GM23338 (cell line): Measurements from ENCODE around the gene EXOSC1. TPM values are rescaled to one million over a fixed set of nuclear protein-coding genes. Genes with fewer than 3 reads are reported as not detected.

Experiments
- ATAC-seq: fragments of 200-7000 bp; cut with Tn5 transposase; 3 replicates; pipeline ENCODE4 v1.9.1; 2020
- DNase-seq: peaks from one replicate; pipeline ENCODE4 v3.0.0-alpha.2; 2015; ENCODE audit warnings: low spot score
- H2AFZ ChIP-seq: fragments of 200-600 bp; sonication (generic); 2 replicates; pipeline ENCODE4 v1.8.0; 2016; ENCODE audit warnings: antibody characterized with exemption, mild to moderate bottlenecking, moderate library complexity
- H3F3A ChIP-seq: fragments of 200-600 bp; sonication (generic); replicated peaks from 2 replicates; pipeline ENCODE4 v1.8.0; 2017; ENCODE audit warnings: antibody characterized with exemption, mixed run types, low read depth
- H3K27ac ChIP-seq: fragments of 200-600 bp; sonication (generic); 2 replicates; pipeline ENCODE4 v1.6.1; 2016; ENCODE audit warnings: low read depth
- H3K27me3 ChIP-seq: fragments of 200-600 bp; sonication (generic); 2 replicates; pipeline ENCODE4 v1.8.0; 2016; ENCODE audit warnings: mild to moderate bottlenecking, mixed run types, moderate library complexity; ENCODE audit not compliant: insufficient read depth
- H3K36me3 ChIP-seq: fragments of 200-600 bp; sonication (generic); 2 replicates; pipeline ENCODE4 v1.8.0; 2016; ENCODE audit warnings: mild to moderate bottlenecking; ENCODE audit not compliant: insufficient read depth
- H3K4me1 ChIP-seq: fragments of 200-600 bp; sonication (generic); 2 replicates; pipeline ENCODE4 v1.8.0; 2016; ENCODE audit warnings: mild to moderate bottlenecking, moderate library complexity; ENCODE audit not compliant: insufficient read depth
- H3K4me2 ChIP-seq: fragments of 200-600 bp; sonication (generic); 2 replicates; pipeline ENCODE4 v1.7.1; 2017; ENCODE audit warnings: mixed run types
- H3K4me3 ChIP-seq: fragments of 200-600 bp; sonication (generic); 2 replicates; pipeline ENCODE4 v1.6.1; 2016; ENCODE audit warnings: mixed run types
- H3K79me2 ChIP-seq: fragments of 200-600 bp; sonication (generic); replicated peaks from 2 replicates; pipeline ENCODE4 v1.8.0; 2017; ENCODE audit warnings: mild to moderate bottlenecking; ENCODE audit not compliant: insufficient read depth
- H3K9me2 ChIP-seq: fragments of 200-600 bp; sonication (generic); 2 replicates; pipeline ENCODE4 v1.8.0; 2017; ENCODE audit not compliant: insufficient read depth
- H4K20me1 ChIP-seq: fragments of 200-600 bp; sonication (generic); replicated peaks from 2 replicates; pipeline ENCODE4 v1.8.0; 2017; ENCODE audit warnings: mild to moderate bottlenecking; ENCODE audit not compliant: insufficient read depth
- H3K27ac Mint-ChIP-seq: 2 replicates; pipeline ENCODE4 v1.8.0; 2020; ENCODE audit warnings: inconsistent platforms, mild to moderate bottlenecking, moderate library complexity, mixed read lengths
- H3K27me3 Mint-ChIP-seq: 3 replicates; pipeline ENCODE4 v1.8.0; 2022; ENCODE audit warnings: low read depth, mild to moderate bottlenecking, moderate library complexity, mixed read lengths, inconsistent platforms; ENCODE audit not compliant: insufficient read depth, poor library complexity
- H3K36me3 Mint-ChIP-seq: 3 replicates; pipeline ENCODE4 v1.8.0; 2021; ENCODE audit warnings: low read depth, mild to moderate bottlenecking, inconsistent platforms, moderate library complexity, mixed read lengths
- H3K4me1 Mint-ChIP-seq: 3 replicates; pipeline ENCODE4 v1.8.0; 2020; ENCODE audit warnings: mild to moderate bottlenecking, inconsistent platforms, mixed read lengths
- H3K4me3 Mint-ChIP-seq: 3 replicates; pipeline ENCODE4 v1.8.0; 2021; ENCODE audit warnings: moderate library complexity, mild to moderate bottlenecking, inconsistent platforms, mixed read lengths
- H3K9me3 Mint-ChIP-seq: 3 replicates; pipeline ENCODE4 v1.8.0; 2020; ENCODE audit warnings: moderate library complexity, mild to moderate bottlenecking, inconsistent platforms, mixed read lengths
- CREB1 ChIP-seq: fragments of 250-450 bp; sonication (Bioruptor Pico); IDR thresholded peaks from 2 replicates; pipeline ENCODE4 v1.5.0; 2020; ENCODE audit warnings: low read depth, mild to moderate bottlenecking, moderate library complexity
- CTCF ChIP-seq, 2 experiments: fragments of 200-600 bp in 1 of 2; sonication (generic) in 1 of 2; conservative IDR thresholded peaks; 2 replicates each; pipeline versions ENCODE4 v1.5.1 to v1.6.1; 2016 to 2017; ENCODE audit warnings: antibody characterized with exemption in 2 of 2, low read depth in 2 of 2, mild to moderate bottlenecking in 2 of 2, moderate library complexity in 1 of 2
- EZH2 ChIP-seq: fragments of 200-600 bp; sonication (generic); IDR thresholded peaks from one replicate; pipeline ENCODE4 v1.8.0; 2017; ENCODE audit warnings: antibody characterized with exemption, mild to moderate bottlenecking, low read depth; ENCODE audit not compliant: unreplicated experiment
- EZH2phosphoT487 ChIP-seq: fragments of 200-600 bp; sonication (generic); IDR thresholded peaks from one replicate; pipeline ENCODE4 v1.8.1; 2018; ENCODE audit warnings: antibody characterized with exemption; ENCODE audit not compliant: unreplicated experiment
- NANOG ChIP-seq: IDR thresholded peaks from 2 replicates; pipeline ENCODE4 v1.6.1; 2016; ENCODE audit warnings: antibody characterized with exemption, borderline replicate concordance
- REST ChIP-seq: IDR thresholded peaks from one replicate; pipeline ENCODE4 v1.6.1; 2018; ENCODE audit warnings: antibody characterized with exemption; ENCODE audit not compliant: unreplicated experiment
- polyA plus RNA-seq: library from polyadenylated mRNA; unstranded; fragments of >200 nt; fragmentation: Nextera tagmentation; extraction: Ambion mirVana; gene quantifications from 2 replicates; pipeline ENCODE4 v1.2.1, GENCODE V29; 2016
- total RNA-seq: library from RNA; depleted of rRNA; stranded (reverse); fragments of >200 nt; shearing (Covaris generic); gene quantifications from 2 replicates; pipeline ENCODE4 v1.2.3, GENCODE V29; 2014

Gene EXOSC1
- total and polyA plus RNA-seq, 2 experiments from 2014 or later = 63.6 to 131 TPM

- H3K79me2 ChIP-seq = peaks cover 57% of the 10 kb centered on the region
- Mint-ChIP-seq H3K27me3 (peaks cover 3% of the 10 kb centered on the region), H3K36me3 (peaks cover 27% of the 10 kb centered on the region), H3K4me1 (peaks cover 12% of the 10 kb centered on the region), H3K4me3 (peak overlapping the region; percentile 93), H3K9me3 (no peaks in the 10 kb centered on the region), H3K27ac (peak overlapping the region; percentile 91)
- H3K4me3 ChIP-seq = peak overlapping the region; percentile 88
- peaks cover 21% of the 10 kb centered on the region for H4K20me1 ChIP-seq
- H2AFZ ChIP-seq = peak overlapping the region; percentile 33; the same call in 1 of the 2 replicates
- H3K36me3 ChIP-seq = peaks cover 8% of the 10 kb centered on the region; the same call in 1 of the 2 replicates
- H3F3A ChIP-seq = 0 out of 2 replicates have a peak, but pooled peaks cover 3% of the 10 kb centered on the region
- ATAC-seq = peak; percentile 4
- H3K4me1 ChIP-seq = peaks cover 11% of the 10 kb centered on the region
- H3K27ac ChIP-seq = peak overlapping the region; percentile 53
- H3K4me2 ChIP-seq = peak overlapping the region; percentile 85
- no peaks in the 10 kb centered on the region for H3K27me3 ChIP-seq
- H3K9me2 ChIP-seq = no peaks in the 10 kb centered on the region
- DNase-seq = no peak
- TF ChIP-seq REST = no peak
- TF ChIP-seq NANOG = no peak
- no peak for TF ChIP-seq EZH2
- no peak for TF ChIP-seq CREB1 (CRISPR knock-in tag)
- no peak for TF ChIP-seq CTCF (conservative IDR thresholded peaks at IDR 0.05; ENCODE audit: low read depth in 2 of 2)
Measured at GRCh38 chr10:97445357-97445721, 467 bp downstream of the EXOSC1 start.

- Histone ChIP-seq H2AFZ (no peak overlapping the region), H4K20me1 (peaks cover 14% of the 10 kb centered on the region), H3K4me1 (peaks cover 11% of the 10 kb centered on the region), H3K79me2 (peaks cover 48% of the 10 kb centered on the region), H3K27me3 (no peaks in the 10 kb centered on the region), H3K4me3 (peak overlapping the region; percentile 88; the same call in 1 of the 2 replicates), H3K36me3 (peaks cover 18% of the 10 kb centered on the region; the same call in 1 of the 2 replicates), H3K27ac (0 out of 2 replicates have a peak overlapping the region, but pooled peaks have one; percentile 20), H3F3A (0 out of 2 replicates have a peak, but pooled peaks cover 3% of the 10 kb centered on the region), H3K4me2 (peak overlapping the region; percentile 85; the same call in 1 of the 2 replicates), H3K9me2 (no peaks in the 10 kb centered on the region)
- TF ChIP-seq CREB1 (CRISPR knock-in tag) (no peak), EZH2phosphoT487 (no peak), CTCF (conservative IDR thresholded peaks at IDR 0.05; ENCODE audit: low read depth in 2 of 2) (no peak)
- ATAC-seq = no peak
- H3K36me3 Mint-ChIP-seq = peaks cover 38% of the 10 kb centered on the region
- peak overlapping the region; percentile 93 for H3K4me3 Mint-ChIP-seq
- H3K27ac Mint-ChIP-seq = no peak overlapping the region
- DNase-seq = no peak
- peaks cover 3% of the 10 kb centered on the region for H3K27me3 Mint-ChIP-seq
- no peaks in the 10 kb centered on the region for H3K9me3 Mint-ChIP-seq
- peaks cover 12% of the 10 kb centered on the region for H3K4me1 Mint-ChIP-seq
Measured at GRCh38 chr10:97444212-97444611, 1.6 kb downstream of the EXOSC1 start.
